WTC11 (cell line): ENCODE data around the gene PAM. TPM values are rescaled to one million over a fixed set of nuclear protein-coding genes. Genes with fewer than 3 reads are reported as not detected.

Experiments used
- ATAC-seq: fragments of 200-7000 bp; cut with Tn5 transposase; 2 replicates; pipeline ENCODE4 v1.10.0; 2021; ENCODE audit warnings: mild to moderate bottlenecking, moderate library complexity
- CTCF ChIA-PET: fragments of 300-600 bp; sonication (Branson Sonifier 250); formaldehyde crosslinking; loops from one replicate; lab custom pipeline; 2021; ENCODE audit warnings: antibody characterized with exemption; lab: Charles Lee
- POLR2A ChIA-PET: fragments of 350-600 bp; sonication (Branson Sonifier 250); formaldehyde crosslinking; loops from one replicate; lab custom pipeline; 2021; ENCODE audit warnings: antibody characterized with exemption; lab: Charles Lee
- DNase-seq: peaks from one replicate; pipeline ENCODE4 v3.0.0; 2021; ENCODE audit warnings: low spot score
- H3K27ac Mint-ChIP-seq: 2 replicates; pipeline ENCODE4 v1.8.0; 2021; ENCODE audit warnings: mixed read lengths
- H3K27me3 Mint-ChIP-seq: 2 replicates; pipeline ENCODE4 v1.8.0; 2021; ENCODE audit warnings: low read depth, mild to moderate bottlenecking, moderate library complexity, mixed read lengths
- H3K36me3 Mint-ChIP-seq: 2 replicates; pipeline ENCODE4 v1.8.0; 2021; ENCODE audit warnings: mixed read lengths
- H3K4me1 Mint-ChIP-seq: 2 replicates; pipeline ENCODE4 v1.8.0; 2022; ENCODE audit warnings: mixed read lengths
- H3K4me3 Mint-ChIP-seq: 2 replicates; pipeline ENCODE4 v1.8.0; 2021; ENCODE audit warnings: mild to moderate bottlenecking, moderate library complexity, mixed read lengths
- H3K9me3 Mint-ChIP-seq: 2 replicates; pipeline ENCODE4 v1.8.0; 2021; ENCODE audit warnings: mixed read lengths
- CREB1 ChIP-seq: sonication (generic); formaldehyde crosslinking; IDR thresholded peaks from 2 replicates; pipeline ENCODE4 v1.8.0; 2023; ENCODE audit warnings: mild to moderate bottlenecking, missing genetic modification reagents
- CTCF ChIP-seq: fragments of 200-600 bp; IDR thresholded peaks from 2 replicates; pipeline ENCODE4 v1.8.0; 2022; ENCODE audit warnings: antibody characterized with exemption
- EMX1 ChIP-seq: fragments of 250-450 bp; sonication (Bioruptor Pico); IDR thresholded peaks from 2 replicates; pipeline ENCODE4 v1.8.0; 2021; ENCODE audit warnings: mild to moderate bottlenecking
- ETV6 ChIP-seq: sonication (generic); formaldehyde crosslinking; IDR thresholded peaks from 2 replicates; pipeline ENCODE4 v1.8.1; 2022; ENCODE audit warnings: mild to moderate bottlenecking, missing genetic modification reagents
- FOXK1 ChIP-seq: sonication (generic); formaldehyde crosslinking; IDR thresholded peaks from 2 replicates; pipeline ENCODE4 v1.8.0; 2022; ENCODE audit warnings: mild to moderate bottlenecking, moderate library complexity, missing genetic modification reagents
- GABPB1 ChIP-seq: sonication (generic); formaldehyde crosslinking; IDR thresholded peaks from 2 replicates; pipeline ENCODE4 v1.8.1; 2023; ENCODE audit warnings: mild to moderate bottlenecking, missing genetic modification reagents
- HMGA2 ChIP-seq: fragments of 250-450 bp; sonication (Bioruptor Pico); IDR thresholded peaks from 2 replicates; pipeline ENCODE4 v1.4.0; 2021; ENCODE audit warnings: mild to moderate bottlenecking, moderate library complexity
- IRF1 ChIP-seq: sonication (generic); formaldehyde crosslinking; IDR thresholded peaks from 2 replicates; pipeline ENCODE4 v1.8.0; 2023; ENCODE audit warnings: missing genetic modification reagents
- JUN ChIP-seq: sonication (generic); formaldehyde crosslinking; IDR thresholded peaks from 2 replicates; pipeline ENCODE4 v1.8.0; 2023; ENCODE audit warnings: mild to moderate bottlenecking, missing genetic modification reagents
- NFE2L1 ChIP-seq: sonication (generic); formaldehyde crosslinking; IDR thresholded peaks from 2 replicates; pipeline ENCODE4 v1.8.1; 2023; ENCODE audit warnings: missing genetic modification reagents
- NFYB ChIP-seq: sonication (generic); formaldehyde crosslinking; conservative IDR thresholded peaks from 2 replicates; pipeline ENCODE4 v1.8.0; 2022; ENCODE audit warnings: low read depth, missing genetic modification reagents
- NR2C2 ChIP-seq: sonication (generic); formaldehyde crosslinking; IDR thresholded peaks from 2 replicates; pipeline ENCODE4 v1.8.0; 2022; ENCODE audit warnings: mild to moderate bottlenecking, missing genetic modification reagents
- NR3C1 ChIP-seq: sonication (generic); formaldehyde crosslinking; conservative IDR thresholded peaks from 2 replicates; pipeline ENCODE4 v1.8.1; 2023; ENCODE audit warnings: low read depth, mild to moderate bottlenecking, missing genetic modification reagents
- OVOL2 ChIP-seq: fragments of 250-450 bp; sonication (Bioruptor Pico); IDR thresholded peaks from 2 replicates; pipeline ENCODE4 v1.9.0; 2021; ENCODE audit warnings: mild to moderate bottlenecking, borderline replicate concordance
- RELA ChIP-seq: sonication (generic); formaldehyde crosslinking; IDR thresholded peaks from 2 replicates; pipeline ENCODE4 v1.8.1; 2022; ENCODE audit warnings: missing genetic modification reagents, mild to moderate bottlenecking, borderline replicate concordance
- SMAD4 ChIP-seq: sonication (generic); formaldehyde crosslinking; IDR thresholded peaks from 2 replicates; pipeline ENCODE4 v1.8.0; 2022; ENCODE audit warnings: mild to moderate bottlenecking, missing genetic modification reagents
- SOX15 ChIP-seq: fragments of 250-450 bp; sonication (Bioruptor Pico); IDR thresholded peaks from 2 replicates; pipeline ENCODE4 v1.9.0; 2021; ENCODE audit warnings: mild to moderate bottlenecking
- ZBTB21 ChIP-seq: sonication (generic); formaldehyde crosslinking; IDR thresholded peaks from 2 replicates; pipeline ENCODE4 v1.8.1; 2023; ENCODE audit warnings: mild to moderate bottlenecking, missing genetic modification reagents, borderline replicate concordance
- ZNF671 ChIP-seq: fragments of 250-450 bp; sonication (Bioruptor Pico); IDR thresholded peaks from 2 replicates; pipeline ENCODE4 v1.8.0; 2021; ENCODE audit warnings: mild to moderate bottlenecking
- total RNA-seq: library from RNA; stranded (reverse); gene quantifications from 3 replicates; pipeline ENCODE4 v1.2.3, GENCODE V29; 2021
- TF ChIP-seq, protein P1 (sequence below): sonication (generic); formaldehyde crosslinking; conservative IDR thresholded peaks from 2 replicates; pipeline ENCODE4 v1.8.1; 2023; ENCODE audit warnings: mild to moderate bottlenecking, low read depth, missing genetic modification reagents, moderate library complexity
- TF ChIP-seq, protein P2 (sequence below): sonication (generic); formaldehyde crosslinking; IDR thresholded peaks from 2 replicates; pipeline ENCODE4 v1.8.0; 2022; ENCODE audit warnings: mild to moderate bottlenecking, missing genetic modification reagents
- TF ChIP-seq, protein P3 (sequence below): sonication (generic); formaldehyde crosslinking; IDR thresholded peaks from 2 replicates; pipeline ENCODE4 v1.8.0; 2022; ENCODE audit warnings: mild to moderate bottlenecking, missing genetic modification reagents
- TF ChIP-seq, protein P4 (sequence below): sonication (generic); formaldehyde crosslinking; IDR thresholded peaks from 2 replicates; pipeline ENCODE4 v1.8.0; 2023; ENCODE audit warnings: missing genetic modification reagents, mild to moderate bottlenecking, borderline replicate concordance

The PAM gene
- total RNA-seq, 1 experiment from 2014 or later: 52.3 TPM

- no peak for TF ChIP-seq FOXK1
- TF ChIP-seq EMX1: no peak
- TF ChIP-seq HMGA2 (CRISPR knock-in tag): no peak
- TF ChIP-seq SMAD4 (CRISPR knock-in tag): no peak
- TF ChIP-seq IRF1 (CRISPR knock-in tag): no peak
- TF ChIP-seq NR3C1 (CRISPR knock-in tag): no peak
- TF ChIP-seq, protein P1, sequence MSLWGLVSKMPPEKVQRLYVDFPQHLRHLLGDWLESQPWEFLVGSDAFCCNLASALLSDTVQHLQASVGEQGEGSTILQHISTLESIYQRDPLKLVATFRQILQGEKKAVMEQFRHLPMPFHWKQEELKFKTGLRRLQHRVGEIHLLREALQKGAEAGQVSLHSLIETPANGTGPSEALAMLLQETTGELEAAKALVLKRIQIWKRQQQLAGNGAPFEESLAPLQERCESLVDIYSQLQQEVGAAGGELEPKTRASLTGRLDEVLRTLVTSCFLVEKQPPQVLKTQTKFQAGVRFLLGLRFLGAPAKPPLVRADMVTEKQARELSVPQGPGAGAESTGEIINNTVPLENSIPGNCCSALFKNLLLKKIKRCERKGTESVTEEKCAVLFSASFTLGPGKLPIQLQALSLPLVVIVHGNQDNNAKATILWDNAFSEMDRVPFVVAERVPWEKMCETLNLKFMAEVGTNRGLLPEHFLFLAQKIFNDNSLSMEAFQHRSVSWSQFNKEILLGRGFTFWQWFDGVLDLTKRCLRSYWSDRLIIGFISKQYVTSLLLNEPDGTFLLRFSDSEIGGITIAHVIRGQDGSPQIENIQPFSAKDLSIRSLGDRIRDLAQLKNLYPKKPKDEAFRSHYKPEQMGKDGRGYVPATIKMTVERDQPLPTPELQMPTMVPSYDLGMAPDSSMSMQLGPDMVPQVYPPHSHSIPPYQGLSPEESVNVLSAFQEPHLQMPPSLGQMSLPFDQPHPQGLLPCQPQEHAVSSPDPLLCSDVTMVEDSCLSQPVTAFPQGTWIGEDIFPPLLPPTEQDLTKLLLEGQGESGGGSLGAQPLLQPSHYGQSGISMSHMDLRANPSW (CRISPR knock-in tag): no peak
- TF ChIP-seq, protein P2, sequence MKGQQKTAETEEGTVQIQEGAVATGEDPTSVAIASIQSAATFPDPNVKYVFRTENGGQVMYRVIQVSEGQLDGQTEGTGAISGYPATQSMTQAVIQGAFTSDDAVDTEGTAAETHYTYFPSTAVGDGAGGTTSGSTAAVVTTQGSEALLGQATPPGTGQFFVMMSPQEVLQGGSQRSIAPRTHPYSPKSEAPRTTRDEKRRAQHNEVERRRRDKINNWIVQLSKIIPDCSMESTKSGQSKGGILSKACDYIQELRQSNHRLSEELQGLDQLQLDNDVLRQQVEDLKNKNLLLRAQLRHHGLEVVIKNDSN (CRISPR knock-in tag): no peak
- no peak for TF ChIP-seq OVOL2 (CRISPR knock-in tag)
Measured at GRCh38 chr5:102920762-102921161, 165.7 kb downstream of the PAM start (continued).

DNA sequence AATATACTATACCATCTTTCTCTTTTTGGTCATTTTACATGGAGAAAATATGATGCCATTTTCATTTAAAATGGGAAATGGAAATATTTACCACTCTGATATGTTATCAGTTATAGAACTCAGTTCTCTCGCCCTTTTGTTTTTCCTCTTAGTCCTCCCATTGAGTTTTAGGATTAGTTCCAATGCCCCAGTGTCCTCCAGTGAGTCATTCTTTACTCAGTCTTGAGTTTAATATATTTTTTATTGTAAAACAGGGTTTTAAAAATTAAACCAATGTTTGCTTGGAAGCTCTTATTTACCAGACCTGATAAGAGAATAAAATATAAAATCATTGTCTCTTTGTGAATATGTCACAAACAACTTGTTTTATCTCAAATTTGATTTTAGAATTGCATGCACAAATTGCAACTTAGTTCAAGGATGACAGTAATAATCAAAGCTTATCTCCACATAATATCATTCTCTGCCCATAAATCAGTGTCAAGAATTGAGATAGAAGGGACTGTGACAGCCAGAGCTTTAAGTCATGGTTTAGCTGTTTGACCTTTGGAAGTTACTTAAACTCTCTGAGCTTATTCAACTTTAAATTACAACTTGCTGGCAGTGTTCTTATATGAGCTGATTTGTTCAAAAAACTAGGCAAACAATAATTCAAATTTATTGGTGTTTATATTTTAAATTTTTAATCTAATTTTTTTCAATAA lies 166.4 kb downstream of the PAM start:
- CTCF ChIA-PET: interaction anchor here (0.9 kb wide), 1 partner anchor 218 kb away, joined by 3 read pairs; no protein-coding TSS in a partner anchor
- ATAC-seq (no peak), DNase-seq (no peak)
- H3K36me3 Mint-ChIP-seq: no peaks in the 10 kb centered on the region
- no peak overlapping the region for H3K4me3 Mint-ChIP-seq
- no peak overlapping the region for H3K27ac Mint-ChIP-seq
- H3K9me3 Mint-ChIP-seq: no peaks in the 10 kb centered on the region
- H3K4me1 Mint-ChIP-seq: peaks cover 8% of the 10 kb centered on the region
- no peaks in the 10 kb centered on the region for H3K27me3 Mint-ChIP-seq
- POLR2A ChIA-PET: interaction anchor here (1.2 kb wide), 1 partner anchor 9 kb away, joined by 3 read pairs; no protein-coding TSS in a partner anchor
- TF ChIP-seq CREB1 (CRISPR knock-in tag) (no peak), NFYB (no peak), NFE2L1 (no peak), ZBTB21 (CRISPR knock-in tag) (no peak), JUN (CRISPR knock-in tag) (no peak), CTCF (no peak), GABPB1 (CRISPR knock-in tag) (no peak), SOX15 (CRISPR knock-in tag) (no peak), ETV6 (no peak), ZNF671 (CRISPR knock-in tag) (no peak), RELA (CRISPR knock-in tag) (no peak), NR2C2 (no peak)
- TF ChIP-seq, protein P3, sequence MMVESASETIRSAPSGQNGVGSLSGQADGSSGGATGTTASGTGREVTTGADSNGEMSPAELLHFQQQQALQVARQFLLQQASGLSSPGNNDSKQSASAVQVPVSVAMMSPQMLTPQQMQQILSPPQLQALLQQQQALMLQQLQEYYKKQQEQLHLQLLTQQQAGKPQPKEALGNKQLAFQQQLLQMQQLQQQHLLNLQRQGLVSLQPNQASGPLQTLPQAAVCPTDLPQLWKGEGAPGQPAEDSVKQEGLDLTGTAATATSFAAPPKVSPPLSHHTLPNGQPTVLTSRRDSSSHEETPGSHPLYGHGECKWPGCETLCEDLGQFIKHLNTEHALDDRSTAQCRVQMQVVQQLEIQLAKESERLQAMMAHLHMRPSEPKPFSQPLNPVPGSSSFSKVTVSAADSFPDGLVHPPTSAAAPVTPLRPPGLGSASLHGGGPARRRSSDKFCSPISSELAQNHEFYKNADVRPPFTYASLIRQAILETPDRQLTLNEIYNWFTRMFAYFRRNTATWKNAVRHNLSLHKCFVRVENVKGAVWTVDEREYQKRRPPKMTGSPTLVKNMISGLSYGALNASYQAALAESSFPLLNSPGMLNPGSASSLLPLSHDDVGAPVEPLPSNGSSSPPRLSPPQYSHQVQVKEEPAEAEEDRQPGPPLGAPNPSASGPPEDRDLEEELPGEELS: no peak
- TF ChIP-seq, protein P4, sequence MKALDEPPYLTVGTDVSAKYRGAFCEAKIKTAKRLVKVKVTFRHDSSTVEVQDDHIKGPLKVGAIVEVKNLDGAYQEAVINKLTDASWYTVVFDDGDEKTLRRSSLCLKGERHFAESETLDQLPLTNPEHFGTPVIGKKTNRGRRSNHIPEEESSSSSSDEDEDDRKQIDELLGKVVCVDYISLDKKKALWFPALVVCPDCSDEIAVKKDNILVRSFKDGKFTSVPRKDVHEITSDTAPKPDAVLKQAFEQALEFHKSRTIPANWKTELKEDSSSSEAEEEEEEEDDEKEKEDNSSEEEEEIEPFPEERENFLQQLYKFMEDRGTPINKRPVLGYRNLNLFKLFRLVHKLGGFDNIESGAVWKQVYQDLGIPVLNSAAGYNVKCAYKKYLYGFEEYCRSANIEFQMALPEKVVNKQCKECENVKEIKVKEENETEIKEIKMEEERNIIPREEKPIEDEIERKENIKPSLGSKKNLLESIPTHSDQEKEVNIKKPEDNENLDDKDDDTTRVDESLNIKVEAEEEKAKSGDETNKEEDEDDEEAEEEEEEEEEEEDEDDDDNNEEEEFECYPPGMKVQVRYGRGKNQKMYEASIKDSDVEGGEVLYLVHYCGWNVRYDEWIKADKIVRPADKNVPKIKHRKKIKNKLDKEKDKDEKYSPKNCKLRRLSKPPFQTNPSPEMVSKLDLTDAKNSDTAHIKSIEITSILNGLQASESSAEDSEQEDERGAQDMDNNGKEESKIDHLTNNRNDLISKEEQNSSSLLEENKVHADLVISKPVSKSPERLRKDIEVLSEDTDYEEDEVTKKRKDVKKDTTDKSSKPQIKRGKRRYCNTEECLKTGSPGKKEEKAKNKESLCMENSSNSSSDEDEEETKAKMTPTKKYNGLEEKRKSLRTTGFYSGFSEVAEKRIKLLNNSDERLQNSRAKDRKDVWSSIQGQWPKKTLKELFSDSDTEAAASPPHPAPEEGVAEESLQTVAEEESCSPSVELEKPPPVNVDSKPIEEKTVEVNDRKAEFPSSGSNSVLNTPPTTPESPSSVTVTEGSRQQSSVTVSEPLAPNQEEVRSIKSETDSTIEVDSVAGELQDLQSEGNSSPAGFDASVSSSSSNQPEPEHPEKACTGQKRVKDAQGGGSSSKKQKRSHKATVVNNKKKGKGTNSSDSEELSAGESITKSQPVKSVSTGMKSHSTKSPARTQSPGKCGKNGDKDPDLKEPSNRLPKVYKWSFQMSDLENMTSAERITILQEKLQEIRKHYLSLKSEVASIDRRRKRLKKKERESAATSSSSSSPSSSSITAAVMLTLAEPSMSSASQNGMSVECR (CRISPR knock-in tag): no peak
